HG02852 (cell line): ENCODE results near the gene CXCL1.

Experiments used
- ATAC-seq: cut with Tn5 transposase; IDR thresholded peaks from one replicate; pipeline ENCODE4 v1.9.1; 2021; ENCODE audit warnings: mild to moderate bottlenecking, moderate library complexity; ENCODE audit not compliant: unreplicated experiment

The CXCL1 gene

DNA sequence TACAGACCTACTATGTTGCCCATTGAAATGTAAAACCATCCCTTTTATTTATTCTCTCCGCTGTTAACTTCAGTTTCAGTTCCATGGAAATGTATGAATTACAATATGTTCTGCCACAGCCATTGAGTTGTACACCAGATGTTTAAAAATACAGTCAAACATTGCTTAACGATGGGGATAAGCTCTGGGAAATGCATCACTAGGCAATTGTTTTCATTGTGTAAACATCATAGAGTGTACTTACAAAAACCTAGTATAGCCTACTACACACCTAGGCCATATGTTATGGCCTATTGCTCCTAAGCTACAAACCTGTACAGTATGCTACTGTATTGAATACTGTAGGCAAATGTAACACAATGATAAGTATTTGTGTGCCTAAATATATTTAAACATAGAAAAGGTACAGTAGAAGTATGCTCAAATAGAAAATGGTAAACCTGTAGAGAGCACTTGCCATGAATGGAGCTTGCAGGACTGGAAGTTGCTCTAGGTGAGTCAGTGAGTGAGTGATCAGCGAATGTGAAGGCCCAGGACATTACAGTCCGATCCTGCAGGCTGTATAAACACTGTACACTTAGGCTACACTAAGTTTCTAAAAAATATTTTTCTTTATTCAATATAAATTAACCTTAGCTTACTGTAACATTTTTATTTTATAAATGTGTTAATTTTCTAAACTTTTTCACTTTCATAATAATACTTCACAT lies 18.8 kb upstream of the CXCL1 start:
- no peak for ATAC-seq

DNA sequence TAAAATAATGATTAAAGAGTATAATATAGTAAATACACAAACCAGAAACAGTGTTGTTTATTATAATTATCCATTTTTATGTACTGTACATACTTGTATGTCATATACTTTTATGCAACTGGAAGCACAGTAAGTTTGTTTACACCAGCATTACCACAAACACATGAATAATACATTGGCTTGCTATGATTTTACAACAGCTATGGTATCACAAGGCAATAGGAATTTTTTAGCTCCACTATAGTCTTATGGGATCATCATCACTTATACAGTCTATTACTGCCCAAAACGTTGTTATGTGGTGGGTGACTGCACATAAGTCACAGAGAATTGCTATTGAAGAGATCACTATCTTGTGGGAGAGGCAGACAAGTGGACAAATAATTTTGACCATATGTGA lies 17.9 kb upstream of the CXCL1 start:
- no peak for ATAC-seq

DNA sequence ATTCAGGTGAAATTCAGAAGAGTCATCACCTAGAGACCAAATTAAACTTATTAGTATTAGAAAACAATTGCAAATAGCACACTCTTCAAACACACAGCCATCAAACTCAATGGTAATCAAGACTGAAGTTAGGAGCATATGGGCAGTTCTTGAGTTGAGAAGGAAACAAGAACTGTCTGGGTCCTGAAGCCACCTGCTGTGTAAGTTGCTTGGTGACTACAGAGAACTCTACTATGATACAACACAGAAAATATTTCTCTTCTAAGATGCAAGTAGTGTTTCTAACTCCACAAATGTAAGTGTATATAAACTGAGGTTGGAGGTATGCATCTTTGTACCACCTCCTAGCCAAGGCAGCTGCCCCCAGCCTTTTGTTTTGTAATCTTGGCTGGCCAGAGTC lies 16.4 kb upstream of the CXCL1 start:
- ATAC-seq, result no peak

DNA sequence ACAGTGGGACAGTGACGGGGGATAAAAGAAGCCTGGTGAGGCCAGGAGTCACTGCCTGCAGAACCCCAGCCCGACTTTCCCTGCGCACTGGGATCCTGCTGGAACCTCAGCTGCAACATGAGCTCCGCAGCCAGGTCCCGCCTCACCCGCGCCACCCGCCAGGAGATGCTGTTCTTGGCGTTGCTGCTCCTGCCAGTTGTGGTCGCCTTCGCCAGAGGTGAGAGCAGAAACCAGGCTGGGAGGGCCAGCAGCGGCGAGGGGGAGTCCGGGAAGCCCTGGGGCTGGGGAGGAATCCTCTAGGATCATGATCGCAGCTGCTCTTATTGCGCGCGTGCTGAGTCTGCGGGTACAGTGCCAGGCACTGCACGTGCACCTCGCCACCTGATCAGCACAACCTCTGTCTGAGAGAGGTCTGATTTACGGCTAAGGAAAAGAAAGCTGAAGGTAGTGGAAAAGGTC lies 15.9 kb upstream of the CXCL1 start, which contains the start of gene PF4V1:
PF4V1 (plus strand) TSS at position 51 of the 459 bp plus-strand sequence; CDS start at position 118, 67 bp downstream.
- ATAC-seq, result no peak

DNA sequence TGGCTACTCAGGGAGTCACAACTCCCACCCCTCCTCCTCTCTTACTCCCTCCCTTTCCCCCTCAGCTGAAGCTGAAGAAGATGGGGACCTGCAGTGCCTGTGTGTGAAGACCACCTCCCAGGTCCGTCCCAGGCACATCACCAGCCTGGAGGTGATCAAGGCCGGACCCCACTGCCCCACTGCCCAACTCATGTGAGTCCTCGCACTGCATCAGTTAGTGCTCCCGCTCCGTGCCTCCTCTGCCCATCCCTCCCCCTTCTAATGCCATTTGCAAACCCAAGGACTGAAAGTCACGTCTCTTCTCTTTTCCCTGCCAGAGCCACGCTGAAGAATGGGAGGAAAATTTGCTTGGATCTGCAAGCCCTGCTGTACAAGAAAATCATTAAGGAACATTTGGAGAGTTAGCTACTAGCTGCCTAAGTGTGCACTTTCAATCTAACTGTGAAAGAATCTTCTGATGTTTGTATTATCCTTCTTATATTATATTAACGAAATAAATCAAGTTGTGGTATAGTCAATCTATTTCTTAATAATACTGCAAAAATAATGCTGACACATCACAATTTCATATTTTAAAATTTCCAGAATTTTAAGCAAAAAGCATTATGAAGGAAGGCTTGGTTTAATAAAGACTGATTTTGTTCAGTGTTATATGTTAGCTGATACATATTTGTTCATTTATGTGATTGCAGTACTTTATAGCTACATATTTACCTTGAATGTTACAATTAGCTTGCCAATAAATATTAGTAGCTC lies 15.3 kb upstream of the CXCL1 start:
- ATAC-seq, result no peak

DNA sequence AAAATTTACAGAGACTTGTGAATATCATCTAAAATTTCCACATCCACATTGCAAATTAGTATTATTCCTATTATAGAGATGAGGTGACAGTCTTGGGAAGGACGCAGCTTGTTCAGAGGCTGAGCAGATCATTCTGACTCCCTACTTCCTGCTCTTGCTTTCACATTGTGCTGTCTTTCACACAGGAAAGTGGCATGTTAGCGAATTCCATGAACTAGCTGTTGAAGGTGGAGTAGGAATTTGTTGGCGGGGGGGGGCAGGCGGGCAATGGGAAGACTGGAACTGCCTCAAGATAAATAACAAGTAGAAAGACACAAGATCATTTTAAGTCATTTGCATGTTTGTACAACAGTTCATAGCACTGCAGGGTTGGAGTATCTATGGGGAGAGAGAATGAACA lies 13.8 kb upstream of the CXCL1 start:
- ATAC-seq, result no peak

DNA sequence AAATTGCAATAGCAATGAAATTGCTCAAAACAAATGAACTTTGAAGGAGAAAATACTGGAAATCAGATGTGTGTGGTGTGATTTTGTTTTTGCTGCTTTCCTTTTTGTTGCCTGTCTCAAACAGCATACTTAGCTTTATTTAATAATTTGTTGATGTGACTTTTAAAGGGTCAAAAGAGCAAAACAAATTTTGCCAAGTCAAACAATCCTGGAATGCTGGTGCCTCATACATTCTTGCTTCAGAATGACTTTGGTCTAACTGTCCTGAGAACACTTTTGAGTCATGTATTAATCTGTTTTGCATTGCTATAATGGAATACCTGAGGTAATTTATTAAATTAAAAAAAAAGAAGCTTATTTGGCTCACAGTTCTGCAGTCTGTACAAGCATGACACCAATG lies 12.7 kb upstream of the CXCL1 start:
- no peak for ATAC-seq

DNA sequence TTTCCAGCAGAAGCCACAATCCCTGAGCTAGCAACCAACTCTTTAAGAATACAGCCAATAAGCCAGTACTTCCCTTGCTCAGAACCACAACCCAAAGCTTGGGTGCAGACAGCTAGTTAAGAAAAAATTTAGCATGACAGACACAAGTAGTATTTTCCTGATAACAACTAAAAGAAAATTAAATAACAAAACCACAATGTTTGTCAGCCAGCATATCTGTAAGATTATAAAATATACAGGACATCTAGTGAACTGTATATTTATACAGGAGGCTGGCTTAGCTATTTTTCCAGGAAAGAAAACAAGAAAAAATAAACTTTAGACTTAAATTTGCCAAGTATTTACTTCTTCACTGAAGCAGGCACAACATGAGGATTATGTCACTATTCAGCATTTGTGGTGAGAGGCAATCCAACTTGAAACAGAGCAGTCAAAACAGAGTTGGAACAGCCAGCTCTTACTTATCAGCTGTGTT lies 9.5 kb upstream of the CXCL1 start:
- no peak for ATAC-seq

DNA sequence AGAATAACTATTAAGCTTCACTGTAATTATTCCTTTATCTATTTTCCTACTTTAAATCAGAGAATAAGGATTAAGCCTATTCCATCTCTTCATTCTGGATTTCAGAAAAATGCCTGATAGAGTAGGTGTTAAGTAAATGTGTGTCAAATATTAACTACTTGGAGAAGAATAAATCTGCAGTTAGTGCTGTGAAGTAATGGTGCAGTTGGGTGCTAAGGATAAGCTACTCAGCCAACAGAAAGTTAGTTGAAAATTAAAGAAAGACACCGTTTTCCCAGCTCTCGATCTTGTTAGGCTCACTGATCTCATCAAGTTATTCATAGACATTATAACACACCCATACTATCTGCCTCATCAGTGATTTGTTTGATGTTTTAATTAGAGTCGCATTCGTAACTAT lies 9.0 kb upstream of the CXCL1 start:
- ATAC-seq, result no peak

DNA sequence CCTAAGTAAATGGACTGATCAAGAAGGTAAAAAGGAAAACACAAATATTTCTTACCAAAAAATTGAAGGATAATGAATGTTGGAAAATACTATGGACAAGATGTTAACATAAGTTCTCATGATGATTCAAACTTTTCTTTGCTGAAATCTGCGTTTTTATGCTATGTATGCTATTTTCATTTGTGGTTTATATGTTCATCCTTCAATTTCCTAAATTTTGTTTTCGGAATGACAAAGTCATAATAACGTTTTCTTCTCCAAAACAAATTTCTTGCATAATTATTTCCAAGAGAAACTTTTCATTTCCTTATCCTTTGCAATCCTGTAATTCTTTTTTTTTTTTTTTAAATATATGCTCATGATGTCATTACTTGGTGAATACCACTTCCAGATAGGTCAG lies 8.3 kb upstream of the CXCL1 start:
- ATAC-seq, result no peak

DNA sequence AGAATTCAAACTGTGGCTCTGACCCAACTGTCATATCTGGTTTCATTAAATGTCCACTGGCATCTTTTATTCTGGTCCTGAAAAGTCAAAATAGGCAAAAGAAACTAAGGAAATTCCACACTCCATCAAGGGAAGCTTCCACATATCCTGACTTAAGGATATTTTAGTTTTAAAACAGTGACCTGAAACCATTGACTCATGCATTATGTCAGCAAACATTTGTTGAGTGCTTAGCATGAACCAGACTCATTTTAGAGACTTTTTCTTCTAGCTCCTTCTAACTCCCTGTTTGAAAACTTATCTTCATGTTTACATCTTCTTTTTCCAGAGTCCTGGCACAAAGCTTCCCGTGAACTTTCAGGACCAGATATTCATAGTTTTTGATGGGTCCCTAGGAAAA lies 6.9 kb upstream of the CXCL1 start:
- no peak for ATAC-seq

DNA sequence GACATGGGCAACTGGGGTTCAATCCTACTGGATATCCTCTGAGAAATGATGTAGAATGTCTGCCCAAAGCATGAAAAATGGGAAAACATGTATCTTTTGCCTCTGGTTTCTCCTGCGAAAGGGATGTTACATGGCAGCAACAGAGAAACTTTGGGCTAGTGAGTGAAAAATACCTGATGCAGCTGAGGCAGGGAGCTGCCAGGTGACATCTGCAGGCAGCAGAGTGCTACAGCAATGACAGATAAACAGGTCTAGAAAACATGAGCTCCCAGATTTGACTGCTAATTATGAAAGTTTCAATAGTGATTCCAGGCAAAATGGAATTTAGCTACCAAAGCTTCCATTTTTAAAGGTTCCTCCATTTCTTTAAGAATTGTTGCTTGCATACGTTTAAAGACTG lies 4.8 kb upstream of the CXCL1 start:
- no peak for ATAC-seq

DNA sequence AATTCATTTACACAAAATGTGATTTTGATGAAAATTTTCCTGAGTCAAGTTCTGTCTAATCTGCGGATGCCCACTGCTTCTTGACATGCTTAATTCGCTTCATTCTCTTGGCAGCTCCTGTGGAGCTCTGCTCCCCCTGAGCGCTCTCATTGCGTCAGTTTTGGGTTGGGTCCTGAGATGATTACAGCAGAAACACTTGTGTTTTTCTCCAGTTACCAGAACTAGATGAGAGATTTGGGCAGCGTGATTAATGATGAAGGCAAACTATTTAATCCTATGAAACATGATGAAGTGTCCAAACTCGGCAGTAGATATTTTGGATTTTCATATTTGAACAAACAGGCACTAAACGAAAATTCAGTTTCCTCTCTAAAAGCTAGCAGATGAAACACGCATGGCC lies 4.2 kb upstream of the CXCL1 start:
- ATAC-seq, result no peak

DNA sequence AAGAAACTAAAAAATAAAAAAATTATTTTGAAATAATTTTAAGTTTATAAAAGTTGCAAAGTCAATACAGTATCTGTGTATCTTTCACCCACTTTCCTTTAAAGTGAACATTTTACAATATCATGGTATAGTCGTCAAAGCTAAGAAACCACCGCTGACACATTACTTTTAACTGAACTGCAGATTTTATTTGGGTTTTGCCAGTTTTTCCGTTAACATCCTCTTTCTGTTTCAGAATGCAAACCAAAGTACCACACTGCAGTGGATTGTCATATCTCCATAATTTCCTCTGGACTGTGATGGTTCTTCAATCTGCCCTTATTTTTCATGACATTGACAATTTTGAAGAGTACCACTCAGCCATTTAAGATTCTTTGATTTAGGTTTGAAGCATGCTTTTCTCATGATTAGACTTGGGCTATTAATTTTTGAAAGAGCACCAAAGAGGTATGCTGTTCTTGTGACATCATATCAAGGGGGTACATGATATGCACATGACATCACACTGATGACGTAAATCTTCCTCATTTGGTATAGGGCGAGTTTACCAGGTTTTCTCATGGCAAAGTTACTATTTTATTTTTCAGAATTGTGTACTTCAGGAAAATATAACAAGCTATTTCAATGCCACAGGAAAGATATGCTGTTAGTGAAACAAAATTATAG lies 3.6 kb upstream of the CXCL1 start:
- no peak for ATAC-seq

DNA sequence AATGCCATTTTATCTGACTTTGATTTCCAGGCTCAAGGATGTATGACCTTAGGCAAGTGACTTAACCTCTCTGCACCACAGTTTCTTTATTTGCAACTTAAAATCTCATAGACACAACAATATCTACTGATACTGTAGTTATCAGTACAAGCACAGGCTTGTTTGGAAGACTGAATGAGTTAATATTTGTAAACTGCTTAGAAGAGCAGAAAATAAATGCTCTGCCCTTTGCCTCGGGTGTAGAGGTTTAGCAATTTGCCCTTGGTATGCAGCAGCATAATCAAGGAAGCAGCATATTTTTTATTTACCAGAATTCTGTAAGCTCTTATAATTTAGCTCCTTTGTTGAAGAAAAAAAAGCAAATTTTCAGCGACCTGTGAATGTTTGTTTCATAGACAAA lies 2.9 kb upstream of the CXCL1 start:
- no peak for ATAC-seq

DNA sequence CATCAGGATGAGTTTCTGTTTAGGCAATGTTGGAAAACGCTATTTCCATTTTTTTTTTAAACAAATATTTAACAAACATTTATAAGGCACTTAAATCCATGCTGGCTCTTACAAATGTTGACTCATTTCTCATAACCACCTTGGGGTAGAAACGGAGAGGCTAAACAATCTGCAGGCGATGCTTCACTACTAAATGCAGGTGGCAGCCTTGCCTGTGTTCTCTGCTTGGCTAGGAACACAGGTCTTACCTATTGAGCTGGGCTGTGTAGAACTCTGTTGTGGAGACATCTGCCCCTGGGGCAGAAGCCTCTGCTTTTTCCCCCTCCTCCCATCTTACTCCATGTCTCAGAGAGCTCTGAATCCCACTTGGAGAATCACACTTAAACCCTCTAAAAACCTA lies 1.4 kb upstream of the CXCL1 start:
- ATAC-seq, result no peak

DNA sequence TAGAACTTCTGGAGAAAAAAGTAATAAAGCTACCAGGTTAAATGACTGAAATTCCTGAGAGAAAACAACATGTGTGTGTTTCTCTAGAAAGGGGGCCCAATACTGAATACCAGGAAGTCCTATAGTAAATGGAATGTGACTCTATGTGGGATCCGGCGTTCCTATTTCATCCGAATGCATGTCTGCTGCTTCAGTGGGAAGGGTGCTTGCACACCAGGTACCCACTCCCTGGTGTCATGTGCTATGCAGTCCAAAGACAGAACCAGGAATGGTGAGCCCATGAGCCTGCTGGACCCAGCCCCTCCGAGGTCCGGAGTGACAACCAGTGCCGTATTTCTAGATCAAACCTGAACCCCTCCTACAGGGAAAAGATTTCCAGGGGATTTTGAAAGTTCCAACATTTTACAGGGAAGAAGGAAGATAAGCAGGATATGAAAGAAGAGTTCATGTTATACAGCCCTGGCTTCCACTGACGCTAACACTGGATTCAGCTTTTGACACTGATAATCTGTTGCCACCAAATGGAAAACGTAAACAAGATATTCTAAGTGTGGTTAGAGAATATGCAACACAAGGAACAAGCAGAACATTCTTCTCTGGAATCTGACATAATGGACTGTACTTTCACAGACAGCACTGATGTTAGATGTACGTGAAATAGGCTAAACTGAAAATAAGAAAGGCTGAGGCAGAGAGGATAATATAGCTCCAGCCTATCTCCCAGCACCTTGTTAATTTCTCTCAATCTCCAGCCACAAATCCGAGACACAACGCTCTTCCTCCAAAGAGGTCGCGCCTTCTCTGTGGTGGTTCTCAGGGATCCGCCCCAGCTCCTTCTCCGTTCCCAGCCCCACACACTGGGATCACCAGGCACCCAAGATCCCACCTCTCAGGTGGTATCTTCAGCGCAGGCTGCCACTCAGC lies 725 bp upstream of the CXCL1 start:
- no peak for ATAC-seq

DNA sequence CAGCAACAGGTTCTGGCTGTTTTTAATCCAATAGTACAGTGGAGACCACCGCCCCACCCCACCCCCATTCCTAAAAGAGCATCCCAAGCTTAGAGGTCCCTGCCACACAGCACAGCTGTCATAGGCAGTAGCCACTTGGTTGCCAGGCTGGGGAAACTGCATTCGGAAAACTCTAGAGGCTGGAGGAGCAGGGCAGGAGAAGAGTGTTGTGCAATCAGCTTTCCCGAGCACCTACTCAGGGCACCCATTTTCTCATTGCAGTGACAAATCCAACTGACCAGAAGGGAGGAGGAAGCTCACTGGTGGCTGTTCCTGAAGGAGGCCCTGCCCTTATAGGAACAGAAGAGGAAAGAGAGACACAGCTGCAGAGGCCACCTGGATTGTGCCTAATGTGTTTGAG lies 1.1 kb downstream of the CXCL1 start:
- ATAC-seq, result no peak

DNA sequence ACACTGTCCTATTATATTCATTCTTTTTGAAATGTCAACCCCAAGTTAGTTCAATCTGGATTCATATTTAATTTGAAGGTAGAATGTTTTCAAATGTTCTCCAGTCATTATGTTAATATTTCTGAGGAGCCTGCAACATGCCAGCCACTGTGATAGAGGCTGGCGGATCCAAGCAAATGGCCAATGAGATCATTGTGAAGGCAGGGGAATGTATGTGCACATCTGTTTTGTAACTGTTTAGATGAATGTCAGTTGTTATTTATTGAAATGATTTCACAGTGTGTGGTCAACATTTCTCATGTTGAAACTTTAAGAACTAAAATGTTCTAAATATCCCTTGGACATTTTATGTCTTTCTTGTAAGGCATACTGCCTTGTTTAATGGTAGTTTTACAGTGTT lies 1.6 kb downstream of the CXCL1 start:
- no peak for ATAC-seq

DNA sequence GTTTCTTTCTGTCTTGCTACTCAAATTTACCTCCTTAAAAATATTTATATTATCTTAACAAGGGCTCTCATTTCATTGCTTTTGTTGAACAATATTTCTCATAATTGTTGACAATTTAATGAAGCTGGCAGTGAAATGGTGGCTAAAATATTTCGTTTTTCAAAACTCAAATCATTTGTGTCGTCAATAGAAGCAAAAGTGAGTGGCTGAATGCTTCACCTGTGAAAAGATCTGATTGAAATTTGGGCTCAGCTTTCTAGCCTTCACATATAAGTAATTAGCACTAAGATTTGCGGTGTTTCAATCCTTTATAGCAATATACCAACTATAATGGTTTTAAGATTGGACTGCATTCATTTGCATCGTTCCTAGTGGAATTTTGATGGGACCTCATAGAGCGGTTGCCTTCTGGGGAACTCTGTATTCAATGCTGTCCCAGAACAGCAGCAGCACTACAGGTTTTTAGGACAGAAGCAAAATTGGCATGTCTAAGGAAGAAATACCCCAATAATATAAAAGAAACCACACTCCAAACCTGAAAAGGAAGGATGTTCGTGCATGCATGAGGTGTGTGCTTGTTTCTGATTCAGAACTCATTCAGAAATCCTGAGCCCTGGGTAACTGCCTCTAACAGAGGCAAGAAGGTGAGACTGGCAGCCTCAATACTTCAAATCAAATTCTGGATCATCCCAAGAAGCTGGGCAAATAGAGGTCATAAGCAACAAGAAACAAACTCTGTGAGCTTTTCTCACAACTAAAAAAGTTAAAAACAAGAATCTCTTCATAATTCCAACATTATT lies 2.5 kb downstream of the CXCL1 start:
- no peak for ATAC-seq
